ENCODE measurements around the gene LRP1B.
A peak's percentile ranks its signal among the peaks of the same experiment; 100 is the strongest.

The LRP1B gene

DNA sequence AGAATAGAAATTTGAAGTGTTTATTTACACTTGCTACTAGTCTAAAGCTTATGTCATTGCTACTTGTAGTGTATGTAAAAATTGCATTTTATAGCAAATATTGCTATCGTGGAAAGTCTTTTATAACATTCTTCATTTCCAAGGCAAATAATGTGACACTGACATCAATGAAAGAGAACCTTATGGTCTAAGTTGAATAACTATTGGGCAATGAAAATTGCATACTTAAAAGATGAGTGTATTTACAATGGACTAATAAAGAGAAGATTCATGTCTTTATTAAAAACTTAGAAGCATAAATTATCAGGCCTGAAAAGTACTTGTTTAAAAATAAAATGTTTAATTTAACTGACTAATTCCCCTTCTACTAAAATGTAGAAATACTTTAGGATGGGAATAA is 82.2 kb downstream of the LRP1B start:
- in situ Hi-C loops (cut with HindIII; ENCODE audit: low pct_unique_long_range_greater_than_20kb, low sequenced_read_pairs), result no loop called here
- DNase-seq (ENCODE audit: low read depth in 1 of 2, low spot score in 1 of 2), result no peak
- no peak for TF ChIP-seq JUND (IDR thresholded peaks at IDR 0.05; ENCODE audit: low read depth)

DNA sequence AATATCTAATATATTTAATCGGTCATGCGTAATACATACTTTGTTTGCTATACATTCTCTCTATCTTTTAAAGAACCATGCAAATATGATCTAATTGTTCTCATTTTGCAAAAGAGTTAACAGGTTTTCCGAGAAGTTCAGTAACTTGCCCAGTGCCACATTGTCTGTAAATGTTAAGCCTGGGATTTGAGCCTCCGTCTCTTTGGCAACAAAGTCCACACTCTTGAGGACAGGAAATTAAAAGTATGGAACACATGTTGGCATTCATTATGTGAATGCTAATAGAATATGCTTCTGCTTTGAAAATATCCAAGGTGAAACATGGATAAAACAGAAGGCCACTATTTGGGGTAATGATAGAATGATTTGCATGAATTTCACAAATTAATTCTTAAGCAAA is 85.2 kb downstream of the LRP1B start:
- in situ Hi-C loops (cut with HindIII; ENCODE audit: low pct_unique_long_range_greater_than_20kb, low sequenced_read_pairs), result no loop called here

DNA sequence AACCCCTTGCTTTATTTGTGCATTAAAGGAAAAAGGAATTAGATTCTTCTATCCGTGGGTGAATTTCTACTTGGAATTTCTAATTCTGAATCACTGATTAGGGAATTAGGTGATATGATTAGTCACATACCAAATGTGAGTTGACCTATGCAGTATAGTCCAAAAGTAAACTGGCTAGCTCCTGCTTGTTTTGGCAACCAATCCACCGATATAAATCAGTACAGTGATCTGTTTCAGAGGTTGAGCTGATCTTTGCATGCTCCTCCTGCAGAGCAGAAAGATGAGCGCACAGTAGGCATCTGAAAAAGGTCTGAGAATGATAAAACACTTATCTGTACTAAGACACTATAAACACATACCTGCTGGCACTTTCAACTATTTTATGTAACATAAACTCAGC is 86.6 kb downstream of the LRP1B start:
- no peak for DNase-seq (ENCODE audit: low read depth in 1 of 2, low spot score in 1 of 2)
- TF ChIP-seq JUND (IDR thresholded peaks at IDR 0.05; ENCODE audit: low read depth), result no peak
- in situ Hi-C loops (cut with HindIII; ENCODE audit: low pct_unique_long_range_greater_than_20kb, low sequenced_read_pairs), result no loop called here

More for the DNA sequence above, 85.2 kb downstream of the LRP1B start:
- TF ChIP-seq JUND (IDR thresholded peaks at IDR 0.05; ENCODE audit: low read depth), result no peak
- no peak for DNase-seq (ENCODE audit: low read depth in 1 of 2, low spot score in 1 of 2)

GRCh38 chr2:142042536-142043199 is 88.1 kb downstream of the LRP1B start:
- in situ Hi-C loops (cut with HindIII; ENCODE audit: low pct_unique_long_range_greater_than_20kb, low sequenced_read_pairs), result no loop called here
- no peak for TF ChIP-seq JUND (IDR thresholded peaks at IDR 0.05; ENCODE audit: low read depth)
- no peak for DNase-seq (ENCODE audit: low read depth in 1 of 2, low spot score in 1 of 2)

DNA sequence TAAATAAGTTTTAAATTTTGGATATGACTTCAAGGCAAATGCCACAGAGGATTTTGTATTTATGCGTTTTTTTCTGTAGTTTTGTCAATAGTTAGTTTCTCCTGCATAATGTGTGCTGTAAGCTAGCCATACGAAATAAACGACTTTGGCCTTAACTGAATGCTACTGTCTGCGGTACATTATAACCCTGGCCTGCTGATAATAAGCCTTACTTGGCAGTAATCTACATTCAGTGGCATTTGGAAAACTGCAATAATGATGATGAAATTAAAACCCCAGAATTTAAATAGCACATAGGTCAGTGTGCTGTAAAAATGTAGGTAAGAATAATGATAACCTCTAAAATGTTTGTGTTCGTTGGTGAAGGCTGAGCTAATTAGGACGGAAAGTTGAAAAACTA is 88.8 kb downstream of the LRP1B start:
- in situ Hi-C loops (cut with HindIII; ENCODE audit: low pct_unique_long_range_greater_than_20kb, low sequenced_read_pairs), result no loop called here
- no peak for TF ChIP-seq JUND (IDR thresholded peaks at IDR 0.05; ENCODE audit: low read depth)
- no peak for DNase-seq (ENCODE audit: low read depth in 1 of 2, low spot score in 1 of 2)

DNA sequence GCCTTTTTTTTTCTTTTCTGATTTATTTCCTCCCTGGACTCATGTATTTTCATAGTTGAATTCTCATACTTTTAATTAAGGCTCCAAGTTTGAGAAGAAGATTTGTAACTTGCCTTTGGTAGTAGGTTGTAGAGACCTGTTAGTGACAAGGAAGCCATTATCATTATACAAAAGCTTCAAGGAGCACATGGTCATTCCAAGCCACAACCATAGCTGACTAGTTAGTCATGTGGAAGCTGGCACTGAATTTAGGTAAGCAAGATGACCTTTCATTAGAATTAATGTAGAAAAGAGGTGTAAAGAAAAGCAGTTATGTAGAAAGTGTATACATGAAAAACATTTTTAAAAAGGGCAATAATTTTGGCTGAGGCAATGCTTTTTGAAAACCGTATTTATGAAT is 89.7 kb downstream of the LRP1B start:
- no peak for TF ChIP-seq JUND (IDR thresholded peaks at IDR 0.05; ENCODE audit: low read depth)
- in situ Hi-C loops (cut with HindIII; ENCODE audit: low pct_unique_long_range_greater_than_20kb, low sequenced_read_pairs), result no loop called here
- DNase-seq (ENCODE audit: low read depth in 1 of 2, low spot score in 1 of 2), result no peak

DNA sequence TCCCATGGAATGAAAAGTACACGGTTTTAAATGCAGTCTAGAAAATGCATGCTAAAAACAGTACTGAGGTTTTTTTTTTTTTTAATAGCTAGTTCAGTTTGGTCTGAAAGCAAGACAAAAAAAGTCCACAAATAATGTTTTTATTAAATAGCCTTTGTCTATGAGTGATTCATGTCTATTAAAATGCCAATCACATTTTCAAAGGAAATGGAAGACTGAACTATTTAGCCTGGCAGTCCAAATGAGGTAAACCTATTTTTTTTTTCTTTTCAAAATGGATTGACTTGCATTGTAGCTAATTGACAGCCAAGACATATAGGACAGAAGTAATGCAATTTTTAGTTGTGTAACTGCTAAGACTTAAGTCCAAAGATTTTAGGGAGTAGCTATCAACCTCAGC is 90.3 kb downstream of the LRP1B start:
- no peak for DNase-seq (ENCODE audit: low read depth in 1 of 2, low spot score in 1 of 2)
- no peak for TF ChIP-seq JUND (IDR thresholded peaks at IDR 0.05; ENCODE audit: low read depth)
- in situ Hi-C loops (cut with HindIII; ENCODE audit: low pct_unique_long_range_greater_than_20kb, low sequenced_read_pairs), result no loop called here

GRCh38 chr2:142038826-142039225 is 92.0 kb downstream of the LRP1B start:
- DNase-seq (ENCODE audit: low read depth in 1 of 2, low spot score in 1 of 2), result no peak
- in situ Hi-C loops (cut with HindIII; ENCODE audit: low pct_unique_long_range_greater_than_20kb, low sequenced_read_pairs), result no loop called here
- no peak for TF ChIP-seq JUND (IDR thresholded peaks at IDR 0.05; ENCODE audit: low read depth)

- DNase-seq (ENCODE audit: low read depth in 1 of 2, low spot score in 1 of 2), result peak in 1 of 2 experiments; percentile 10
- in situ Hi-C loops (cut with HindIII; ENCODE audit: low pct_unique_long_range_greater_than_20kb, low sequenced_read_pairs), result no loop called here
- no peak for TF ChIP-seq JUND (IDR thresholded peaks at IDR 0.05; ENCODE audit: low read depth)
These were observed 93.1 kb downstream of the LRP1B start for GRCh38 chr2:142037744-142038143.

DNA sequence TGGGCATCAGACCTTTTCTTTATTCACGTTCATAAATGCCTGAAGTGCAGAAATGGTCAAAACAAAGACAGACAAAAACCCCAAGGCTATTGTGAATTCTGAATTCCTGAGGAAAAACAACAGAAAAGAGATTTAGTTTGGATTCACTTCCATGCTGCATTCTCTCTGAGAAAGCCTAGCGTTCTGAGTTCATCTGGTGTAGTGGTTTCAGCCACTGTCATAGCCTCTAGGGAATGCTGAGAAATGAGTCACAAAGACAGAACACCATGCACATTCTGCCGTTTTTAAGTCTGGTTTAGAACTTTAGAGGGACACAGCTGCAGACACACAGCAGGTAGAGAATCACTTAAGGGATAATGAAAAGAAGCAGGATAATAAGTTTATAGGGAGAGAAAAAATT is 93.8 kb downstream of the LRP1B start:
- DNase-seq (ENCODE audit: low read depth in 1 of 2, low spot score in 1 of 2), result no peak
- in situ Hi-C loops (cut with HindIII; ENCODE audit: low pct_unique_long_range_greater_than_20kb, low sequenced_read_pairs), result no loop called here
- no peak for TF ChIP-seq JUND (IDR thresholded peaks at IDR 0.05; ENCODE audit: low read depth)

DNA sequence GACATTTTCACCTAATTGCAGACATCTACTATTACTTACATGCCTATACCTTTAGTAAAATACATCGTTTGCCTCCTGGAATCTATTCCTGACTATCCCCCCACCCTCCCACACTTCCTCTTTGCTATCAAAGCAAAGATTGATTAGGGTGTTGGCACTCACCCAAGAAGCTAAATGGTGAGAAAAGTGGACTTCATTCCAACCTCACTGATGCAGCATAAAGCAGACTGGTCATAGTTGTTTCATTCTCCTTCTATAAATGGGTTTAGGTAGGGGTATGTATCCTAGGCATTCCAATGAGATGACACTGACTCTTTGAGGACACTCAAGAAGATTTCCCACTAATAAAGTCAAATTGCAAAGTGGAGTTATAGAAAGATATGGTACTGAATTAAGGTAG is 97.4 kb downstream of the LRP1B start:
- DNase-seq (ENCODE audit: low read depth in 1 of 2, low spot score in 1 of 2), result no peak
- TF ChIP-seq JUND (IDR thresholded peaks at IDR 0.05; ENCODE audit: low read depth), result no peak
- in situ Hi-C loops (cut with HindIII; ENCODE audit: low pct_unique_long_range_greater_than_20kb, low sequenced_read_pairs), result no loop called here

GRCh38 chr2:142031656-142032055 is 99.2 kb downstream of the LRP1B start:
- no peak for DNase-seq (ENCODE audit: low read depth in 1 of 2, low spot score in 1 of 2)
- in situ Hi-C loops (cut with HindIII; ENCODE audit: low pct_unique_long_range_greater_than_20kb, low sequenced_read_pairs), result no loop called here
- no peak for TF ChIP-seq JUND (IDR thresholded peaks at IDR 0.05; ENCODE audit: low read depth)

DNA sequence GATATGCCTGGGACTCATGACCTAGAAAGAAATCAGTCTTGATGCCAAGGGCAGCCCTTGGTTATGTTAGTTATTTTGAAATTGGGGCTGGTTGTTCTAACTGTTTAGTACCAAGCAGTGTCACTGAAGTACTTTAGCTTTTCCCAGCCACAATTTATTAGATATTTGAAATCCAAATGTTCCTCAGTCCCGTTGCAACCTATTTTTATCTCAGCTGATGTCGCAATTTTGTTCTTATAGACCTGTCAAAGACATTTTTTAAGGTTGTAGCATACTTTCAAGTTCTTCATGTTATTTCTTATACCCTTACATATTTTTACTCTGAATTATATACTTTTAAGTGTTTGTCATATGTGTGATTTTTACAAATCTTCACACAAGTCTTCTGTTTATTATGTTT is 100.1 kb downstream of the LRP1B start:
- in situ Hi-C loops (cut with HindIII; ENCODE audit: low pct_unique_long_range_greater_than_20kb, low sequenced_read_pairs), result no loop called here
- DNase-seq (ENCODE audit: low read depth in 1 of 2, low spot score in 1 of 2), result no peak
- no peak for TF ChIP-seq JUND (IDR thresholded peaks at IDR 0.05; ENCODE audit: low read depth)

DNA sequence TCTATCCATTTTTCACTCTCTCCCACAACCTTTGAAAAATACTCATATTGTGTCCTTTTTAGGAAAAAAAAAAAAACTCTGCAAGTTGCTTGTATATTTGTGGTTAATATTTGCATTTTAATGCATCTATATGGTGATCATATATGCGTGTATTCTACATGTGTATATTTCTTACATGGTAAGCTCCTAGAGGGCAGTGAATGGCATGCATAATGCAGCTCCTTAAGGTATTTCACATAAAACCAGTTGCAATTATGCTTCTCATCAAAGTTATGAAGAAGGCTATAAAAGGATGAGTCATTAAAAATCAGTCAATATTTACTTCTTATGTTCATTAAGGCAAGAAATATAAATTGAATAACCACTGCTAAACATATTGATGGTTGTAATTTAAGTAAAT is 100.8 kb downstream of the LRP1B start:
- in situ Hi-C loops (cut with HindIII; ENCODE audit: low pct_unique_long_range_greater_than_20kb, low sequenced_read_pairs), result no loop called here
- TF ChIP-seq JUND (IDR thresholded peaks at IDR 0.05; ENCODE audit: low read depth), result no peak

More for the DNA sequence above, 100.8 kb downstream of the LRP1B start:
- DNase-seq (ENCODE audit: low read depth in 1 of 2, low spot score in 1 of 2), result no peak

Measured in T47D (cell line).